ENCODE data around the gene PTCH2.
"Not testable (repeated sequence)": the region's sequence is repeated elsewhere in the genome, so short reads cannot be mapped to it uniquely, and the experiment has no call there.

PTCH2 gene

DNA sequence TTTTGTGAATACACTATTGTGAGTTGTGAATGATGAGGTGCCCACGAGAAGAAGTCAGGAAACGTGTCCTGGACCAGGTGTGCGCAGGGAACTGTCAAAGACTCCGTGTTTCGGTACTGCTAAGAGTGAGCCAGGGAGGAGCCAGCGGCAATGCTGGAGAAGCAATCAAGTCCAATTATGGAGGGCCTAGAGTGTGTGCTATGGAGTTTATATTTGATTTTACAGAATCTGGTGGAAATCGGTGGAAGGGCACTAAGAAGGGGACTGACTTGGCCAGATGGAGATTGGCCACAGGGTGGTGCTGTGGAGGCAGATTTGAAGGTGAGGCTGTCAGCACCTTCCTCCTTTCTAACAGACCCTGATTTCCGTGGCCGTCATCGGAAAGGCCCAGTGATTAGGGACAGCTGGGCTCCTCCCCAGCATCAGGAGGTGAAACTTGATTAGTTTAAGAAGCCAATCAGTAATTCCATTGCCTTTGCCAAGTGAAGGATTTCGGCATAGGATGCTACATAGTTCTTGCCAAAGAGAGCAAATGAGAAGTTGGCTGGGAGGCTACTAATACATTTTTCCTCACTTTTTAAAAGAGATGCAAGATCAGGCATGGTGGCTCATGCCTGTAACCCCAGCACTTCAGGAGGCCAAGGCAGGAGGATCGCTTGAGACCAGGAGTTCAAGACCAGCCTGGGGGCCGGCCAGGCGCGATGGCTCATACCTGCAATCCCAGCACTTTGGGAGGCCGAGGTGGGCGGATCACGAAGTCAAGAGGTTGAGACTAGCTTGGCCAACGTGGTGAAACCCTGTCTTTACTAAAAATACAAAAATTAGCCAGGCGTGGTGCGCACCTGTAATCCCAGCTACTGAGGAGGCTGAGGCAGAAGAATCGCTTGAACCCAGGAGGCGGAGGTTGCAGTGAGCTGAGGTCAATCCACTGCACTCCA lies 7.0 kb downstream of the PTCH2 start:
- DNase-seq = peak; percentile 83

DNA sequence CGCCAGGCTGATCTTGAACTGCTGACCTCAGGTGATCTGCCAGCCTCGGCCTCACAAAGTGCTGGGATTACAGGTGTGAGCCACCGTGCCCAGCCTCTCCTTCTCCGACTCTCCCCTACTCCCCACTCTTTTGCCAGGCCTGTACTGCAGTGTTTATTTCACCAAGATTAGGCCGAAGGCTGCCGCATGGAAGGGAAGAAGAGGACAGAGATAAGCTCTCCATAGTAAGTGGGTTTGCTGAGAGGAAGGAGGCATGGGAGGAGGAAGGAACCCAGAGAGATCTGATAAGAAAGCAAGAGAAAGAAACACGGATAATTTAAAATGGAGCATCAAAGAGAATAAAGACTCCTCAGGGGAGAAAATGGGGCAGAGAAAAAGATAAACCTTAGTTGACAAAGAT lies 8.7 kb downstream of the PTCH2 start:
- no peak for DNase-seq

DNA sequence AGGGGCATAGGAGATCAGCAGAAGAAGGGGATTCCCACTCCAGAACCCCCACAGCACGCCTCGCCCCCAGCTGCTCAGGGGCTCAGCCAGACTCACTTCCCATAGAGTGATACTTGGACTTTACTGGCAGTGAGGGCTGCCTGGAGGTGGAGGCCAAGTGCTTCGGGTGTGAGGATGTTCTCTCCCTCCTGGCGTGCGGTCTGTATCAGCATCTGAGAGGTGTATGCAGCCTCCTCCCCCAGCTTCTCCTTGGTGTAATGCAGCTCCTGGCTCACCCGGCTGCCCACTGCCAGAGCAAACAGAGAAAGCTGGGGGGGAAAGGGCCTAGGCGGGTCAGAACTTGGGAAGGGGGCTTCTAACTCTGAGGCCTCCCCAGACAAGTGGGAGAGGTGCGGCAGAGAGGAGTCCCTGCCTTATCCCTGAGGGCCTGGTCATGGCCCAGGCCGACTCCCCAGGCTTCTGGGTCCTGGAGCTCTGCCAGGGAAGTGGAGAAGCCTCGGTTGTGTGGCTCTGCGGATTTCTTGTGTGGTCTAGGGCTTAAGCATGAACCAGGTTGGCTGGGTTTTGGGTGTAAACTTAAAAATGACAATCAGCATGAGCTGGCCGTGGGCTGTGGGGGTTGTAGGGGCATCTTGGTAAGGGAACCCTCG lies 10.9 kb downstream of the PTCH2 start:
- DNase-seq = no peak

DNA sequence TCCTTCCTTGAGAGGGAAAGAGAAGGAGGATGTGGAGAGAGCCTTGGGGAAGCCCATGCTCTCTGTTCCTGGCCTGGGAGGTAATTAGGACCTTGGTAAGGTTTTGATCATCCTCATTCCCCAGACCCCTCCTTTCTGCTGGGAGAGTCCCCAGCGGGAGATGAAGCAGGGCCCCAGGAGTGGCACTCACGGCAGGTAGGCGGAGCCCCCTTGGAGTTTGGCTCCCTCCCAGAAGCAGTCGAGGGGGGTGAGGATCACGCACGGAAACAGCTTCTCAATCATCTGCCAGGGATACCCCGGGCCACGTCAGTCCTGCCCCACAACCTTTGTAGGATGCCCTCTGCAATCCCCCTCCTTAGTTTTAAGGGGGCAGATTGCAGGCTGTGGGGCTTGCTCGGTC lies 11.5 kb downstream of the PTCH2 start:
- DNase-seq = no peak

DNA sequence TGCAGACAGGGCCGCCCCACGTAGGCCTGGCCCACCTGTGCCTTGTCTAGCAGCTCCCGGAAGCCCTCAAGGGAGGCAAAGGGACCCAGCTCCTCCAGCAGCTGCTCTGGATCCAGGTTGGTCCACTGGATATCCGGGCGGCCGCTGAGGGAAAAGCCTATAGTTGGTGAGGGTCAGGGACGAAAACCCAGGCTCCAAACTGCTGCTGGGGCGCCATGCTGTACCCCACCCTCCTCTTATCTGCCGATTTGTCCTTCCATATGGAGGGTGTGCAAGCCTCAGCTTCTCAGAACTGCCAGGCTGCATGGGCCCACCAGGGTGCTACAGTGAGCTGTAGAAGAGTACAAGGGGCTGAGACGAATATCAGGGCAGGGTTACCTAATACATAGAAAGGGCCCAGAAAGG lies 12.2 kb downstream of the PTCH2 start:
- DNase-seq = no peak

DNA sequence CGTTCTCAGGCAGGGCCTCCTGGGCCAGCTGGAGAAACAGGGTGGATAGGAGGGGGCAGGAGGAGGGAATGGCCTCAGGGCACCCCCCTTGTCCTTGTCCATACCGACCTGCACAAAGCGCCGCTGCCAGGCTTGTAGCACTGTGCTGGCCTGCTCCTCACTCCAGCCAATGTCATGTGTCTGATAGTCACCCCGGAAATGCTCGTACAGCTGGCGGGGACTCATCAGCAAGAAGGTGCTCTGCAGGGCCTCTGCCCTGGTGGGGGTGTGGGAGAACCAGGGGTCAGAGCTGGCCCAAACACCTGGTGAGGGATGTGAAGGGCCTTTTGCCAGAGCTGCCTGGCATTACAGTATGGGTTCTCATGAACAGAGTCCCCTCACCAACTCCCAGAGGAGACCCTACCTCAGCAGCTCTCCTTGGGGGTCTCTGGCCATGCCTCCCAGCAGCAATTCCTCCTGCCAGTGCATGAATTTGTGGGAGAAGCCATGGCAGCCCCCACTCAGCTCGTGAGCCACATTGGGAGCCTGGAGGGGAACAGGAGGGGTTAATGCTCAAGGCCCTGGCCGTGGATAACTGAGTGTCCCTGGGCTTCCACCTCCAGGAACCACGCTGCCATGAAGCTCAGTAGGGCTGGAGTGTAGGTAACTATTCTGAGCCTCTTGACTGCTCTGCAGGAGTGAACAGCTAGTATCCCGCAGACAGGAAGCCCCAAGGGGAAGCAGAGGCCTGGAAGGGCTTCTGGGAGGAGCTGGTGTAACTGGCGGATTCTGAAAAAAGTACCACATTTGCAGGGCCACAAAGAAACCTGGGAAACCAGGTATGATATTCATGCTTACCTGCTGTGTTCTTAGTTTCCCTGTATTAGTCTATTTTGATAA lies 13.3 kb downstream of the PTCH2 start:
- no peak for DNase-seq

DNA sequence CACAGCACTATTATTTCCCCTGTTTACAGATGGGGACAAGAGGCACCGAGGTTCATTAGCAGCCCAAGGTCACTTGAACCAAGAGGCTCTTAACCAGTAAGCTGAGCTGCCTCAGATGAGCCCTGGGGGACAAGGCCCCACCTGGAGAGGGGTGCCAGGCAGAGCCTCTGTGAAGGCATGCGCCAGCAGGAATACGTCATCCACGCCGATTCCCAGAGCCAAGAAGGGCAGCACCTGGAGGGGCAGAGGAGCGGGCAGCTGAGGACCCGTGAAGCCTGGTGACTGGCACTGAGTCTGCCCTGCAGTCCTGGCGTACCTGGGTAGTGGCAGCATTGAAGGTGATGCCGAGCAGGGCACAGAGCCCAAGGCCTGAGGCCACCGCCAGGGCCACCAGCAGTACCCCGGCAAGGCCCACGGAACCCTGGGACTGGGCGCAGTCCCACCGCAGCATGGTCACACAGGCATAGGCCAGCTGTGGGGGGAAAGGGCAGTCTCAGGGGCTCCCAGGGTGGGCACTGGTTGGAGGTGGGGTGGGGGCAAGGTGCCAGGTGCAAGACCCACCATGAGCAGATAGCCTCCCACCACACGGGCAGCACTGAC lies 14.1 kb downstream of the PTCH2 start:
- no peak for DNase-seq

DNA sequence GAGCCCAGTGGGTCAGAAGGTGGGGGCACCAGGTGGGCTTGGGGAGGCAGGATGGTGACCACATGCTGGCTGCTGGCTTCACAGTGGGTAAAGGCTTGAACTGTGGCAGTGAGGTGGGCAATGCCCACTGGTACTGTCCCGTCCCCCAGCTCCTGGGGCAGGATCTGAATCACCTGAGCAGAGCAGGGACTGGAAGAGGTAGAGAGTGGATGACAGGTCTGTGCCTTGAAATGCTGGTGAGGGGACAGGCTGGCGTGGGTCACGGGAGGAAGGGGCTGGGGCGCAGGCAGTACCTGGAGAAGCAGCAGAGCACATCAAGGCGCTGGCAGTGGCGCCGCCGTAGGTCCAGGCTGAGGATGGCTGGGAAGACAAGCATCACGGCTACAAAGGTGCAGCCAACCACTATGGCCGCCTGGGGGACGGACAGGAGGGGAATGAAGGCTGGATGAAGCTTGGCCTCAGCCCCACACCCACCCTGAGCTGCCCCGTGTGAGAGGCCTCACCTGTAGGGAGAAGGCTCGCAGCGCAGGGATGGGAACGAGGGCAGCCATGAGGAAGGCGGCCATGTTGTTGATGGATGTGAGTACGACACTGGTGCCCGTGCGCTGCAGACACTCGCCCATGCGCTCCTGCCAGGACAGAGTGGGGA lies 14.9 kb downstream of the PTCH2 start:
- DNase-seq = no peak

DNA sequence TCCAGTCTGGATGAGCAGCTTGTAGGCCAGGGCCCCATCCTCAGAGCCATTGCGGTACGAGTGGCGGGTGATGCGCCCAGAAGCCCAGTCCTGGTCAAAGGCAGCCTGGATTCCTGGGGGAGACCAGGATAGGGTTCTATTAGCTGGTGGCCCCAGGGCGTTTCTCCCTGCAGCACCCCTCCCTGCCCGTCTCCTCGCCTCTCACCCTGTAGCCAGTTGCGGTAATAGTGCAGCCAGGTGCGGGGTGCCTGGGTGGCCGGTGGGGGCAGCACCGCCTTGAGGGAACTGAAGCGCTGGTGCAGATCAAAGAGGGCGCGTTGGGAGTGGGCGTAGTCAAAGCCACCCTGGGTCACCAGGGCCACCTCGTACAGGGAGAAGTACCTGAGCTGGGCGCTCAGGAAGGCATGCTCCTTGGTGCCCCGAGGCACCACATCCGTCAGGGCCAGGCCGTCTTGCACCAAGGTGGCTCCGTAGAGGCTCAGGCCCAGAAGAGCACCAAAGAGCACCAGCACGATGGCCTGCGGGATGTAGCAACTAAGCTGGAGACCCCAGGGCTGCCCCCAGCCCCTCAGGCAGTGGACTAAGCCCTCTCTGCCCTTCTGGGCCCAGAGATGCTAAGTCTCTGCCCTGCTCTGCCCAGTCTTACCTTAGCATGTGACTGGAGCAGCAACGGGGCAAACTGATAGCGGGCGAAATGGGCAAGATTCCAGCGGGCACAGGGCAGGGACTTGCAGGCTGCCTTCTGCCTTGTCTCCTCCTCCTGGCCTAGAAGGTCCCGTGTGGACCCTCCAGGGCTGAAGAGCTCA lies 15.7 kb downstream of the PTCH2 start:
- DNase-seq = no peak

DNA sequence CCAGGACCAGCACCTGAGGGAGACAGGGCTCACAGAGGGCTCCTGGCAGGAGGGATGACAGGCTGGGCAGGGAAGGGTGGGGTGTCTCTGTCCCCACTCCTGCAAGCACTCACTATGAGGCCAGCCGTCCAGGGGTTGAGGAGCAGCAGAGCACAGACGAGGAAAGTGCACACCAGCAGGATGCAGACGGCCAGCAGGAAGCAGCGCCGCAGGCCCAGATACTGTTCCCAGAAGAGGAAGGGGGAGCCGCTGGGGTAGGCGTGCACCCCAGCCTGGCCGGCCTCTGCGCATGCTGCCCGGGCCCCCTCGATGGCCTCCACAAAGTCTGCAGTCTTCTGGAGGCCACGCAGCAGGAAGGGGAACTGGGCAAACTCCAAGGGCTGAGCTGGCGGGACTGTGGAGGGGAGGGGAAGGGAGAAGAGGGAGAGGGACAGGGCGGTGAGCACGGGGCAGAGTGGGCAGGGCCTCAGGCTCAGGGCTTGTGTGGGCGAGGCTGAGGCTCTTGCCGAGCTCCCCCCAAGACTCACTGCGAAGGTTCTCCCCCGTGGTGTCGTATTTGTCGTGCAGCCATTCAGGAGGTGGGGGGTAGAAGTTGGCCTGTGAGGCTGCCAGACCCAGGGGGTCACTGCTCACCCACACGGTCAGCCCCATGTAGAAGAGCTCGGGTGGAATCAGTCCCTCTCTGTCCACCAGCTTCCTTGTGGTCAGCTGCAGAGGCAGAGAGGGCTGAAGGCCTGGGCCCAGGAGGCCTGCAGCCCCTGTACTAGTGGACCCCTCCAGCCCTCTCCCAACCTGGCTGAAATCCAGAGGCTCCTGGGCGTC lies 16.5 kb downstream of the PTCH2 start:
- no peak for DNase-seq

DNA sequence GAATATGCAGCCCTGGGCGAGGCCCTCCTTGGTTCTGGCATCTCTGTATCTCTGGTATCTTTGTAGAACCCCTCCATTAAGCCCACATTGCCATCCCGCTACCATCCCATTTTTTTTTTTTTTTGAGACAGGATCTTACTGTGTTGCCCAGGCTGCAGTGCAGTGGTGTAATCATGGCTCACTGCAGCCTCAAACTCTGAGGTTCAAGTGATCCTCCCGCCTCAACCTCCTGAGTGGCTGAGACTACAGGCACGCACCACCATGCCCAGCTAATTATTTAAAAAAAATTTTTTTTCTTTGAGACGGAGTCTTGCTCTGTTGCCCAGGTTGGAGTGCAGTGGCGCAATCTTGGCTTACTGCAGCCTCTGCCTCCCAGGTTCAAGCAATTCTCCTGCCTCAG lies 18.7 kb downstream of the PTCH2 start:
- not testable (repeated sequence) for DNase-seq

DNA sequence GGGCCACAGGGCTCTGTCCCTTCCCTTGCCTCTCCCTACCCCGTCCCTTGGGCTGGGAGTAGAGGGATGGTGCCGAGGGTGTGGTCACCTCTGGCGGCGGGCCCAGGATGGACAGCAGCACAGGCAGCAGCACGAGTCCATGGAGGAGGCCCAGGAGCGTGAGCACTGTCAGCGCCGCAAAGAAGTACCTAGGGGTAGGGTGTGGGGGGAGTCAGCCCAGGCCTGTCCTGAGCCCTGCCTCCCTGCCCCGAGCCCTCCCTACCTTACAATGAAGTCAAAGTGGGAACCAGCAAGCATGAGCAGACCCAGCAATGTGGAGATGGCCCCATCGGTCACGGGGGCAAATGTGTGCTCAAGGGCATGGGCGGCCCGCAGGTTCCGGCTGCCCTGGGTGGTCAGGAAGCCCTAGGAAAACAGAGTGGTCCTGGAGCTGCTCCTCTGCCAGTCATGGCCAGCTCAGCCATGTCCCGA lies 20.0 kb downstream of the PTCH2 start:
- no peak for DNase-seq

DNA sequence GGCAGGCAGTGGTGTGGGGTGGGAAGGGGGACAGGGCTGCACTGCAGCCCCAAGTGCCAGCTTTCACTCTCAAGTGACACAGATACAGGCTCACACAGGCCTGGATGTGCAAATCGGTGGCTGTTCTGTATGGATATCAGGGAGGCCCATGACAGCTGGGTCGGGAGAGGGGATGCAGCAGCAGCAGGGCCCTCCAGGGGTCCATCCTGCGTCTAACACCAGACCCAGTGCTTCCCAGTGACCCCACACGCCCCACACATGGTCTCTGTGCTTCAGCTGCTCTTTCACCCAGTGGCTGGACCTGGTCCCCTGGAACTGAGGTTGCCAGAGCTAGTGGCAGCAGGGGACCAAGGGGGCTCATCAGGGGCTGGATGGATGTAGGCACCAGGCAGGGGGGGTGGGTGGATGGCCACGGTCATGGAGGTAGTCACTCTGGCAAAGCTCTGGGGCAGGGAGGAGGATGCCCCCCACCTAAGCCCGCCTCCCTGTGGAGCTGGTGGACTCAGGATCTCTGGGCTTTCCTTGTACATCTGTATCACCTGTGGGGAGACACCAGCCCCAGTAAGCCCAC lies 20.8 kb downstream of the PTCH2 start:
- no peak for DNase-seq

DNA sequence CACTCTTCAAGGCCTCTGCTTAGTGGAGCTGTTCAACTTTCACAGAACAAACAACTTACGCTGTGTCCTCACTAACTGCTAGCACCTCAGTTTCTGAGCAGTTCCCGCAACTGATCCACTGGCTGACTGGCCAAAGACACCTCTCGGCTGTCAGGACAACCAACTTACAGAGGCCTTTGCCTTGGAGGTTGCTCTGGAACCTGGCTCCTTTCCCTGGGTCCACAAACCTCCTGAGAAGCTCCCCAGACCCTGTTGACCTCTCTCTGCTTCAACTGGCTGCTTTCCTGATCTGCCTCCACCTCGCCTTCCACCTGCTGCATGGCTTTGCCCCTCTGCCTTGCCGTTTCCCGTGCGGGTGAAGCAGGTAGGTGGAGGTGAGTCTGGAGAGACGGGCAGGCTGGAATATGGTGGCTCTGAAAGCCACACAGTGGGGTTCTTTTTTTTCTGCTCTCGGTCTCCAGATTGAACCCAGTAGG lies 21.8 kb downstream of the PTCH2 start:
- DNase-seq = no peak

DNA sequence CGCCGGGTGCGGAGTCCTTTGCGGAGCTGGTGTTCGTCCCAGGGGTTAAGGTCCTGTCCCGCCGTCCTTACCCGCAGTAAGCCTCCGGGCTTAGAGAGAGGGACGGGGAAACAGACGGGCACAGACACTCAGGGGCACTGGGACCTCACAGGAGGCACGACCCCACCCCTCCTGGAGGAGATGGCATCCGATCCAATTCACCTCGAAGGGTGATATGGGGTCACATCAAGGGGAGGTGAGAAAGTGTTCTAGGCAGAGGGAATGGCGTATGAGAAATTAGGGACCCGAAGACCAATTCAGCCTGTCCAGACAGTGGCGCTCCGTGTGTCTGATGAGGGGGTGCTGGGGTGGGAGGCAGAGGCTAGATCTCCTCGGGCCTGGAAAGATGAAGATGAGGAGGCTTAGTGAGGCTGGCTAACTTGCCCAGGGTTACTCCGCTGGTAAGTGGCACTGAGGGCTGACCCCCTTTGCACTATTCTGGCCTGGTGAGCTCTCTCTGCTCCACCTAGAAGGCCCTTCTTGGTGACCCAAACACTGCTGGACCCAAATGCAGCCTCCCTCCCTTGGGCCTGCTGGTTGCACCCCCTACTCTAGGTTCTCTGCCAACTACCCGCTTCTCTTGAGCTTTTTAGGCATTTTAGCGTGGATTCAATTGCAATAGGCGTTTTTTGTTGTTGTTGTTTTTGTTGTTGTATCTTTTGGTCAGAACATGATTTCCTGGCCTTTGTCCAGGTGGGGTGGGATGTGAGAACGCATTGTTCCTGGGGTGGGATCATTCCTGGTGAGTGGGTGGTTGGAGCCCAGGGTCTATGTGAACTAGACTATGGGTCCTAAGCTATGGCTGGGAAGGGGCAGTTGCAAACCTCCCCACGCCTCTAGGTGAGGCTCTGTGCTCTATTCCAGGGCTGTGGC lies 22.5 kb downstream of the PTCH2 start:
- DNase-seq = no peak

DNA sequence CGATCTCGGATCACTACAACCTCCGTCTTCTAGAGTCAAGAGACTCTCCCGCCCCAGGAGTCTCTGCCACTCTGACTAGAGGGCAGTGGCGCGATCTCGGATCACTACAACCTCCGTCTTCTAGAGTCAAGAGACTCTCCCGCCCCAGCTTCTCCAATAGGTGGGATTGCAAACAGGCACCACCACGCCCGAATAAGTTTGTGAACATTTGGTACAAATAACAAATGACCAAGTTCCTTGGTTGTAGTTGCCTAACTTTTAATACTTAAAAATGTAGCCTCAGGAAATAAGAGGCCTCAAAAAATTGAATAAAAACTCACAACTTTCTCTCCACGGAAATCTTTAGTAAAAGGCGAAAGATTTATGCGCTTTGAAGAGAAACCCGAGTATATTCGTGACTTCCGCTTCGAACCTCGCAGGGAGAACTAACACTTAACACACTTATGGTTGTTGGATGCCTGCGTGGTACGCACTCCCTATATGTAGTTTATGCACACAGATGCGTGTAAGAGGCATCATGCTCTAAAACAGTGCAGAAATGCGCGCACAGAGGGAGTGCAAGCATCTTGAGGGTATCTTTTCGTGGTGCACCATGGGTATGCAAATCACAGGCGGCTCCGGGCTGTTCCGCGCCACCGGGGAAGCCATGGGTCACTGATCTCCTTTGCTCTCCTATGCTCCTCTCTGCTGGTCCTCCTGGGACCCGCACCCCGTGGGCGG lies 23.3 kb downstream of the PTCH2 start:
- peak; percentile 84 for DNase-seq

DNA sequence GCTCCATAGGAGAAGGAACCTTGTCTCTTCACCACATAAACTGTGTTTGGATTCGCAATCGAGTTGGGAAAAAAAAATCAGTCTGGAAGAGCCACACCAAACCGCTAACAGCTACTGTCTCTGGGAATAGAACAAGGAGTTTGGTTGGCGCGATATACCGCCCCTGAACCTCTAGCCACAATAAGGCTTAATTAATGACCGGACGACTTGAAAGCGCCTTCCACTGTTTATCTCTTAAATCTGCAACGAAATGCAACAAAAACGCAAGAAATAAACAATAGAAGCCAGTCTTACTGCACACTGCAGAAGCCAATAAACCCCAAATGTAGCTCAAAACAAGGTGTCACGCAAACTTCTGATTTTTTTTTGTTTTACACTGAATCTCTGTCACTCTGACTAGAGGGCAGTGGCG lies 23.9 kb downstream of the PTCH2 start:
- no peak for DNase-seq

Measured in NCI-H774 (cell line).